ENCODE measurements around the gene CFAP53. TPM values are rescaled to one million over a fixed set of nuclear protein-coding genes. Genes with fewer than 3 reads are reported as not detected.

The CFAP53 gene
- total RNA-seq (2022; extraction: Qiagen RNA extraction; ENCODE audit: low read depth): 0.26 to 0.43 TPM (median 0.30 TPM) in 5 replicates

GRCh38 chr18:50266248-50266704, at the start of gene CFAP53:
Gene CFAP53, minus strand, starts transcription at chr18:50266495. Its CDS starts 91 bp downstream, at chr18:50266404.

DNA sequence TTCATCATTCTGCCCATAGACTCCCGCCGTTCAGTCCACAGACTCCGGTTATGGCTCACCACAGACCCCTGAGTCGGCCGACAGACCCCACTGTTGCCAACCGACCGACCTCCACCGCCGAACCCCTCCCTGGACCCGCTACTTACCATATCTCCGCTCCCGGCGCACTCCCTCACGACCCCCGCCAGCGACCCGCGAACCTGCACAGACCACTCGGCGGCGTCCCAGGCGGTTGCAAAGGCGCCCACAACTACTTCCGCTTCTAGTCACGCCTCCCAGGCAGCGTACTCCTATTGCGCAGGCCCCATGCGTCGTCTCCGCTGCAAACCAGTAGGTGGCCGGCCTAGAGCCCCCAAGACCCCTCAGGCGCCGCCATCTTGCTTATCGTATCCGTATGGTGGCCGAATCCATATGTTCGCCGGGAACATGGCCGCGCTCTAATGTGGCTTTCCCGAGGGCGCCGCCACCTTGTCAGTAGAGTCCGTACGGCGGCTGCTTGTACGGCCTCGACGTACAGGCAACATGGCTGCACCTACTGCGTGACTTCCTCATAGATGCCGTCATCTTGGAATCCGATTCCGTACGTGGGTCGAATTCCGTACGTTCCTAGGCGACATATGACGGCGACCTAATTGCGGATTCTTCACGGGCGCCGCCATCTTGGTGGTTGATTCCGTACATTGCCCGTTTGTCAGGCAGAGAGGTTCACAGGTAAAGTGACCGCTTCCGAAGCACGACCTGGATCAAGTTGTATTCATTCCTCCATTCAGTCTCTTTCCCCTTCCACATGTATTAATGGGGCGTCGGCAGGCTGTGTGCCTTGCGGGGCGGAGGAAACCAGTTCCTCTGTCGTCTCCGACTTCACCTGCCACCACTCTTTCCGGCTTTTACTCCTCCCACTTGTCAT, 21.4 kb upstream of the CFAP53 start, which contains the start of gene CXXC1:
Gene CXXC1, minus strand, starts transcription at position 252 of the 907 bp plus-strand sequence. Its CDS starts 103 bp downstream, at position 149.

DNA sequence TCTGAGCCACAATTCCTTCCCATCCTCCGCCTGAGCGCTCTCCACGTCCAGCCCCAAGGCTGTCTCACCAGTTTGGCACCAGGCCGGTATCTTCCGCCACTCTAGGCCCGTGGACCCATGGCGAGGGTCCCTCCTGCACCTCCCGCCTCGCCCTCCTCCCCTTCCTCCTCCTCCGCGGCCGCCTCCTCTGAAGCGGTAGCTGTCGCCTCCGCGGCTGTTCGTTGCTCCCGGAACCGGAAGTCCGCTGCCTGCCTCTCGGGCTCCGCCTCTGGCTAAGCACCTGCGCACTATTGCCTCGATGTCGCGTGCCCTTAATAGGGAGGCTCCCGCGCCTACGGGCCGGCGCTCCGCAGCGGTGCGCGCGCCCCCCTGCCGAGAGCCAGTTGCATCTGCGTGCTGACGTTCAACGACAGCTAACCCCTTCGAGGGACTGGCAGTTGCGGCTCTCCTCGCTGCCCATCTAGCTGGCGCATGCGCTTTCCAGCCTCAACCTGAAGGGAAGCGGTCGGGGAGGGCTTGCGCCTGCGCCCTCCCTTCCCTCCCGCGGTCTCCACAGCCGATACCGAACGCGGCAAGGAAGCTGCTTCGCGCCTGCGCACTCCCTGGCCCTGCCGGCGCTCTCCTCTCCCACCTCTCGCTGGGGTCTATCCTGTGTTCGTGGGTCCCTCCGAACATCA, 15.1 kb upstream of the CFAP53 start, which contains the start of gene MBD1:
Gene MBD1, minus strand, starts transcription at position 229 of the 677 bp plus-strand sequence. CDS start 1,531 bp downstream, outside the sequence.

GRCh38 chr18:50194631-50195532, 71.4 kb downstream of the CFAP53 start, which contains the start of gene MYO5B:
Gene MYO5B, minus strand, starts transcription at chr18:50195147. Its CDS starts 354 bp downstream, at chr18:50194793.

Other genes with a start within 250 kb of the CFAP53 start
- gene MYO5B, start 71.3 kb downstream of the CFAP53 start, total RNA-seq (2022; extraction: Qiagen RNA extraction; ENCODE audit: low read depth): 8.6 to 10.0 TPM (median 8.9 TPM) in 5 replicates
- 30.8 to 40.1 TPM (median 36.7 TPM) in 5 replicates for gene MBD1, start 15.0 kb upstream of the CFAP53 start, total RNA-seq (2022; extraction: Qiagen RNA extraction; ENCODE audit: low read depth)
- 41.8 to 51.0 TPM (median 43.5 TPM) in 5 replicates for gene CXXC1, start 21.2 kb upstream of the CFAP53 start, total RNA-seq (2022; extraction: Qiagen RNA extraction; ENCODE audit: low read depth)
- gene SKA1, start 108.6 kb upstream of the CFAP53 start, total RNA-seq (2022; extraction: Qiagen RNA extraction; ENCODE audit: low read depth): 11.6 to 13.3 TPM (median 12.0 TPM) in 5 replicates